Panc1 (cell line): ENCODE measurements around the gene TOE1. TPM values are rescaled to one million over a fixed set of nuclear protein-coding genes. Genes with fewer than 3 reads are reported as not detected.

Experiments used
- ATAC-seq: fragments of 200-7000 bp; cut with Tn5 transposase; 2 replicates; pipeline ENCODE4 v1.9.1; 2020; ENCODE audit warnings: mild to moderate bottlenecking, moderate library complexity
- BruUV-seq: library from RNA; stranded (reverse); fragments of 400-500 nt; replicated peaks from 2 replicates; lab custom pipeline; 2021; lab: Mats Ljungman, UMichigan
- CTCF ChIA-PET: fragments of 300-600 bp; sonication (Branson Sonifier 250); formaldehyde crosslinking; loops from one replicate; lab custom pipeline; 2022; ENCODE audit warnings: antibody characterized with exemption; lab: Charles Lee
- POLR2A ChIA-PET: fragments of 300-600 bp; sonication (Branson Sonifier 250); formaldehyde crosslinking; loops from one replicate; lab custom pipeline; 2022; ENCODE audit warnings: antibody characterized with exemption; lab: Charles Lee
- DNase-seq: peaks from one replicate; pipeline ENCODE4 v3.0.0-alpha.2; 2010; ENCODE audit warnings: low read depth, low spot score
- H3K27ac ChIP-seq: 2 replicates; pipeline ENCODE4 v1.5.1; 2011; ENCODE audit warnings: mild to moderate bottlenecking, low read length, inconsistent platforms
- H3K27me3 ChIP-seq: fragments of 200-500 bp; sonication (Bioruptor generic); 2 replicates; pipeline ENCODE4 v1.6.0; 2014; ENCODE audit warnings: low read length, inconsistent platforms; ENCODE audit not compliant: control insufficient read depth, insufficient read depth
- H3K36me3 ChIP-seq: fragments of 200-500 bp; sonication (Bioruptor generic); 2 replicates; pipeline ENCODE4 v1.5.1; 2014; ENCODE audit warnings: inconsistent platforms, mild to moderate bottlenecking, low read length, moderate library complexity; ENCODE audit not compliant: control insufficient read depth, insufficient read depth
- H3K4me1 ChIP-seq: 2 replicates; pipeline ENCODE4 v1.5.1; 2011; ENCODE audit warnings: inconsistent platforms, mild to moderate bottlenecking, low read length, moderate library complexity; ENCODE audit not compliant: control insufficient read depth, insufficient read depth
- H3K4me3 ChIP-seq, 2 experiments: 2 replicates each; pipeline ENCODE4 v1.5.1; 2011 to 2012; ENCODE audit warnings: low read depth in 2 of 2, low read length in 2 of 2, mild to moderate bottlenecking in 2 of 2, inconsistent platforms in 1 of 2, moderate library complexity in 1 of 2
- H3K9me3 ChIP-seq: fragments of 200-500 bp; sonication (Bioruptor generic); 2 replicates; pipeline ENCODE4 v1.5.1; 2014; ENCODE audit warnings: low read depth, mild to moderate bottlenecking, inconsistent platforms, low read length, moderate library complexity; ENCODE audit not compliant: control insufficient read depth, insufficient read depth
- POLR2AphosphoS5 ChIP-seq: IDR thresholded peaks from 2 replicates; pipeline ENCODE4 v1.6.1; 2012; ENCODE audit warnings: mild to moderate bottlenecking, low read depth, low read length, moderate library complexity
- SIN3A ChIP-seq: IDR thresholded peaks from 2 replicates; pipeline ENCODE4 v1.6.1; 2012; ENCODE audit warnings: low read depth, mild to moderate bottlenecking, low read length, moderate library complexity, borderline replicate concordance; ENCODE audit not compliant: insufficient read depth
- TCF7L2 ChIP-seq: IDR thresholded peaks from 2 replicates; pipeline ENCODE4 v1.6.1; 2011; ENCODE audit warnings: mild to moderate bottlenecking, low read depth, low read length, inconsistent platforms
- in situ Hi-C: cut with HindIII; loops from 2 replicates; pipeline ENCODE4 v1.10.0; 2016; ENCODE audit warnings: low sequenced_read_pairs, low pct_unique_long_range_greater_than_20kb
- intact Hi-C: fragments of 100-400 bp; cut with micrococcal nuclease; formaldehyde crosslinking; loops from one replicate; pipeline ENCODE4 v1.10.0; 2022; ENCODE audit not compliant: unreplicated experiment
- total RNA-seq: library from RNA; stranded (reverse); gene quantifications from one replicate; pipeline ENCODE4 v1.2.1, GENCODE V29; 2021; ENCODE audit not compliant: unreplicated experiment
- TF ChIP-seq, protein P1 (sequence below), 2 experiments: IDR thresholded peaks; 2 replicates each; pipeline ENCODE4 v1.6.1; 2011 to 2012; ENCODE audit warnings: low read depth in 2 of 2, control low read depth in 1 of 2, low read length in 1 of 2, mild to moderate bottlenecking in 1 of 2, moderate library complexity in 1 of 2; ENCODE audit not compliant: insufficient read depth in 1 of 2
- TF ChIP-seq, protein P2 (sequence below): fragments of 450-650 bp; IDR thresholded peaks from 2 replicates; pipeline ENCODE4 v1.5.1; 2017; ENCODE audit warnings: mild to moderate bottlenecking

Gene TOE1
- total RNA-seq, 1 experiment from 2014 or later, result 14.3 TPM

DNA sequence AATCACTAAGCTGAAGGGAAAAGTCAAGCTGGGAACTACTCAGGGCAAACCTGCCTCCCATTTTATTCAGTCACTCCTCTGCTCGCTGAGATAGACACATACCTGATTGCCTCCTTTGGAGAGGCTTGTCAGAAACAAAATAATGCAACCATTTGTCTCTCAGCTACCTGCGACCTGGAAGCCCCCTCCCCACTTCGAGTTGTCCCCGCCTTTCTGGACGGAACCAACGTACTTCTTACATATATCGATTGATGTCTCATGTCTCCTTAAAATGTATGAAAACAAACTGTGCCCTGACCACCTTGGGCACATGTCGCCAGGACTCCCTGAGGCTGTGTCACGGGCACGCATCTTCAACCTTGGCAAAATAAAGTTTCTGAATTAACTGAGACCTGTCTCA is 34.7 kb upstream of the TOE1 start:
- no peaks in the 10 kb centered on the region for H3K36me3 ChIP-seq
- no peak overlapping the region for H3K4me3 ChIP-seq
- ChIA-PET CTCF (no interaction called here), POLR2A (interaction anchor here (0.6 kb wide), 1 partner anchor 293 kb away, joined by 3 read pairs; the partner anchor contains the start of gene UROD)
- ATAC-seq (no peak), DNase-seq (no peak)
- intact Hi-C loops (loop anchor here (10.0 kb wide), 1 partner anchor 470 kb away; no protein-coding TSS in a partner anchor), in situ Hi-C loops (no loop called here)
- no peak overlapping the region for H3K27ac ChIP-seq
- no peaks in the 10 kb centered on the region for H3K27me3 ChIP-seq
- peaks cover 8% of the 10 kb centered on the region for H3K4me1 ChIP-seq
- TF ChIP-seq, protein P1, sequence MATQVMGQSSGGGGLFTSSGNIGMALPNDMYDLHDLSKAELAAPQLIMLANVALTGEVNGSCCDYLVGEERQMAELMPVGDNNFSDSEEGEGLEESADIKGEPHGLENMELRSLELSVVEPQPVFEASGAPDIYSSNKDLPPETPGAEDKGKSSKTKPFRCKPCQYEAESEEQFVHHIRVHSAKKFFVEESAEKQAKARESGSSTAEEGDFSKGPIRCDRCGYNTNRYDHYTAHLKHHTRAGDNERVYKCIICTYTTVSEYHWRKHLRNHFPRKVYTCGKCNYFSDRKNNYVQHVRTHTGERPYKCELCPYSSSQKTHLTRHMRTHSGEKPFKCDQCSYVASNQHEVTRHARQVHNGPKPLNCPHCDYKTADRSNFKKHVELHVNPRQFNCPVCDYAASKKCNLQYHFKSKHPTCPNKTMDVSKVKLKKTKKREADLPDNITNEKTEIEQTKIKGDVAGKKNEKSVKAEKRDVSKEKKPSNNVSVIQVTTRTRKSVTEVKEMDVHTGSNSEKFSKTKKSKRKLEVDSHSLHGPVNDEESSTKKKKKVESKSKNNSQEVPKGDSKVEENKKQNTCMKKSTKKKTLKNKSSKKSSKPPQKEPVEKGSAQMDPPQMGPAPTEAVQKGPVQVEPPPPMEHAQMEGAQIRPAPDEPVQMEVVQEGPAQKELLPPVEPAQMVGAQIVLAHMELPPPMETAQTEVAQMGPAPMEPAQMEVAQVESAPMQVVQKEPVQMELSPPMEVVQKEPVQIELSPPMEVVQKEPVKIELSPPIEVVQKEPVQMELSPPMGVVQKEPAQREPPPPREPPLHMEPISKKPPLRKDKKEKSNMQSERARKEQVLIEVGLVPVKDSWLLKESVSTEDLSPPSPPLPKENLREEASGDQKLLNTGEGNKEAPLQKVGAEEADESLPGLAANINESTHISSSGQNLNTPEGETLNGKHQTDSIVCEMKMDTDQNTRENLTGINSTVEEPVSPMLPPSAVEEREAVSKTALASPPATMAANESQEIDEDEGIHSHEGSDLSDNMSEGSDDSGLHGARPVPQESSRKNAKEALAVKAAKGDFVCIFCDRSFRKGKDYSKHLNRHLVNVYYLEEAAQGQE (IDR thresholded peaks at IDR 0.05; ENCODE audit: insufficient read depth in 1 of 2, low read depth in 2 of 2, low read length in 1 of 2), result no peak
- TF ChIP-seq SIN3A, result no peak
- TF ChIP-seq TCF7L2, result no peak
- TF ChIP-seq, protein P2, sequence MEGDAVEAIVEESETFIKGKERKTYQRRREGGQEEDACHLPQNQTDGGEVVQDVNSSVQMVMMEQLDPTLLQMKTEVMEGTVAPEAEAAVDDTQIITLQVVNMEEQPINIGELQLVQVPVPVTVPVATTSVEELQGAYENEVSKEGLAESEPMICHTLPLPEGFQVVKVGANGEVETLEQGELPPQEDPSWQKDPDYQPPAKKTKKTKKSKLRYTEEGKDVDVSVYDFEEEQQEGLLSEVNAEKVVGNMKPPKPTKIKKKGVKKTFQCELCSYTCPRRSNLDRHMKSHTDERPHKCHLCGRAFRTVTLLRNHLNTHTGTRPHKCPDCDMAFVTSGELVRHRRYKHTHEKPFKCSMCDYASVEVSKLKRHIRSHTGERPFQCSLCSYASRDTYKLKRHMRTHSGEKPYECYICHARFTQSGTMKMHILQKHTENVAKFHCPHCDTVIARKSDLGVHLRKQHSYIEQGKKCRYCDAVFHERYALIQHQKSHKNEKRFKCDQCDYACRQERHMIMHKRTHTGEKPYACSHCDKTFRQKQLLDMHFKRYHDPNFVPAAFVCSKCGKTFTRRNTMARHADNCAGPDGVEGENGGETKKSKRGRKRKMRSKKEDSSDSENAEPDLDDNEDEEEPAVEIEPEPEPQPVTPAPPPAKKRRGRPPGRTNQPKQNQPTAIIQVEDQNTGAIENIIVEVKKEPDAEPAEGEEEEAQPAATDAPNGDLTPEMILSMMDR, result no peak
- no peak for TF ChIP-seq POLR2AphosphoS5
- BruUV-seq, result no TSS peak
- no peaks in the 10 kb centered on the region for H3K9me3 ChIP-seq

DNA sequence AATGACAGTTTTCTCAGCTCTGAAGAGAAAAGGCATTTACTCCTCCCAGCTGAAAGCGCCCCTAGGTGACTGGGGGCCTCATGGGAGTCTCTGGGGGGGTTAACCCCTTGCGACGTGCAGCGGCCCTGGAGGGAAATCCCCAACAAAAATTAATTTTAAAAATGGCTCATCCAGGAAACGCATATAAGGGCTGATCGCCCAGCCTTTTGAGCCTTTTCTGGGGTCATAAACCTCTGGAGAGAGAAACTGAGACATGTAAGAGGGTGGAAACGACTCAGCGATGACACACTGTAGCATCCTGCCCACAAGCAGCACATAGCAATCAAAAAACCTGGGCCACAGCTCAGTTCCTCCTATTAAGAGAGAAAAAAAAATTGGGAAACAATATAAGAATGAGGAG is 33.7 kb upstream of the TOE1 start:
- Histone ChIP-seq H3K27me3 (no peaks in the 10 kb centered on the region), H3K9me3 (no peaks in the 10 kb centered on the region), H3K27ac (no peak overlapping the region), H3K4me3 (no peak overlapping the region), H3K4me1 (peaks cover 8% of the 10 kb centered on the region), H3K36me3 (no peaks in the 10 kb centered on the region)
- no TSS peak for BruUV-seq
- CTCF ChIA-PET, result no interaction called here
- intact Hi-C loops (loop anchor here (10.0 kb wide), 1 partner anchor 472 kb away; no protein-coding TSS in a partner anchor), in situ Hi-C loops (no loop called here)
- ATAC-seq (no peak), DNase-seq (no peak)
- POLR2A ChIA-PET, result no interaction called here
- no peak for TF ChIP-seq POLR2AphosphoS5
- TF ChIP-seq, protein P1 (IDR thresholded peaks at IDR 0.05; ENCODE audit: insufficient read depth in 1 of 2, low read depth in 2 of 2, low read length in 1 of 2), result no peak
- no peak for TF ChIP-seq SIN3A
- TF ChIP-seq, protein P2, result no peak
- TF ChIP-seq TCF7L2, result no peak
